GM23338 (cell line): ENCODE results near the gene VPS4A. TPM values are rescaled to one million over a fixed set of nuclear protein-coding genes. Genes with fewer than 3 reads are reported as not detected.

Source experiments
- ATAC-seq: fragments of 200-7000 bp; cut with Tn5 transposase; 3 replicates; pipeline ENCODE4 v1.9.1; 2020
- DNase-seq: peaks from one replicate; pipeline ENCODE4 v3.0.0-alpha.2; 2015; ENCODE audit warnings: low spot score
- H2AFZ ChIP-seq: fragments of 200-600 bp; sonication (generic); 2 replicates; pipeline ENCODE4 v1.8.0; 2016; ENCODE audit warnings: antibody characterized with exemption, mild to moderate bottlenecking, moderate library complexity
- H3F3A ChIP-seq: fragments of 200-600 bp; sonication (generic); replicated peaks from 2 replicates; pipeline ENCODE4 v1.8.0; 2017; ENCODE audit warnings: antibody characterized with exemption, mixed run types, low read depth
- H3K27ac ChIP-seq: fragments of 200-600 bp; sonication (generic); 2 replicates; pipeline ENCODE4 v1.6.1; 2016; ENCODE audit warnings: low read depth
- H3K27me3 ChIP-seq: fragments of 200-600 bp; sonication (generic); 2 replicates; pipeline ENCODE4 v1.8.0; 2016; ENCODE audit warnings: mild to moderate bottlenecking, mixed run types, moderate library complexity; ENCODE audit not compliant: insufficient read depth
- H3K36me3 ChIP-seq: fragments of 200-600 bp; sonication (generic); 2 replicates; pipeline ENCODE4 v1.8.0; 2016; ENCODE audit warnings: mild to moderate bottlenecking; ENCODE audit not compliant: insufficient read depth
- H3K4me1 ChIP-seq: fragments of 200-600 bp; sonication (generic); 2 replicates; pipeline ENCODE4 v1.8.0; 2016; ENCODE audit warnings: mild to moderate bottlenecking, moderate library complexity; ENCODE audit not compliant: insufficient read depth
- H3K4me2 ChIP-seq: fragments of 200-600 bp; sonication (generic); 2 replicates; pipeline ENCODE4 v1.7.1; 2017; ENCODE audit warnings: mixed run types
- H3K4me3 ChIP-seq: fragments of 200-600 bp; sonication (generic); 2 replicates; pipeline ENCODE4 v1.6.1; 2016; ENCODE audit warnings: mixed run types
- H3K79me2 ChIP-seq: fragments of 200-600 bp; sonication (generic); replicated peaks from 2 replicates; pipeline ENCODE4 v1.8.0; 2017; ENCODE audit warnings: mild to moderate bottlenecking; ENCODE audit not compliant: insufficient read depth
- H3K9me2 ChIP-seq: fragments of 200-600 bp; sonication (generic); 2 replicates; pipeline ENCODE4 v1.8.0; 2017; ENCODE audit not compliant: insufficient read depth
- H4K20me1 ChIP-seq: fragments of 200-600 bp; sonication (generic); replicated peaks from 2 replicates; pipeline ENCODE4 v1.8.0; 2017; ENCODE audit warnings: mild to moderate bottlenecking; ENCODE audit not compliant: insufficient read depth
- H3K27ac Mint-ChIP-seq: 2 replicates; pipeline ENCODE4 v1.8.0; 2020; ENCODE audit warnings: inconsistent platforms, mild to moderate bottlenecking, moderate library complexity, mixed read lengths
- H3K27me3 Mint-ChIP-seq: 3 replicates; pipeline ENCODE4 v1.8.0; 2022; ENCODE audit warnings: low read depth, mild to moderate bottlenecking, moderate library complexity, mixed read lengths, inconsistent platforms; ENCODE audit not compliant: insufficient read depth, poor library complexity
- H3K36me3 Mint-ChIP-seq: 3 replicates; pipeline ENCODE4 v1.8.0; 2021; ENCODE audit warnings: low read depth, mild to moderate bottlenecking, inconsistent platforms, moderate library complexity, mixed read lengths
- H3K4me1 Mint-ChIP-seq: 3 replicates; pipeline ENCODE4 v1.8.0; 2020; ENCODE audit warnings: mild to moderate bottlenecking, inconsistent platforms, mixed read lengths
- H3K4me3 Mint-ChIP-seq: 3 replicates; pipeline ENCODE4 v1.8.0; 2021; ENCODE audit warnings: moderate library complexity, mild to moderate bottlenecking, inconsistent platforms, mixed read lengths
- H3K9me3 Mint-ChIP-seq: 3 replicates; pipeline ENCODE4 v1.8.0; 2020; ENCODE audit warnings: moderate library complexity, mild to moderate bottlenecking, inconsistent platforms, mixed read lengths
- CREB1 ChIP-seq: fragments of 250-450 bp; sonication (Bioruptor Pico); IDR thresholded peaks from 2 replicates; pipeline ENCODE4 v1.5.0; 2020; ENCODE audit warnings: low read depth, mild to moderate bottlenecking, moderate library complexity
- EZH2 ChIP-seq: fragments of 200-600 bp; sonication (generic); IDR thresholded peaks from one replicate; pipeline ENCODE4 v1.8.0; 2017; ENCODE audit warnings: antibody characterized with exemption, mild to moderate bottlenecking, low read depth; ENCODE audit not compliant: unreplicated experiment
- NANOG ChIP-seq: IDR thresholded peaks from 2 replicates; pipeline ENCODE4 v1.6.1; 2016; ENCODE audit warnings: antibody characterized with exemption, borderline replicate concordance
- POLR2AphosphoS5 ChIP-seq: IDR thresholded peaks from 2 replicates; pipeline ENCODE4 v1.6.1; 2016; ENCODE audit warnings: antibody characterized with exemption, low read depth
- REST ChIP-seq: IDR thresholded peaks from one replicate; pipeline ENCODE4 v1.6.1; 2018; ENCODE audit warnings: antibody characterized with exemption; ENCODE audit not compliant: unreplicated experiment
- ZNF114 ChIP-seq: fragments of 250-450 bp; sonication (Bioruptor Pico); IDR thresholded peaks from 2 replicates; pipeline ENCODE4 v1.5.0; 2020; ENCODE audit warnings: mild to moderate bottlenecking, moderate library complexity
- polyA plus RNA-seq: library from polyadenylated mRNA; unstranded; fragments of >200 nt; fragmentation: Nextera tagmentation; extraction: Ambion mirVana; gene quantifications from 2 replicates; pipeline ENCODE4 v1.2.1, GENCODE V29; 2016
- total RNA-seq: library from RNA; depleted of rRNA; stranded (reverse); fragments of >200 nt; shearing (Covaris generic); gene quantifications from 2 replicates; pipeline ENCODE4 v1.2.3, GENCODE V29; 2014
- TF ChIP-seq, protein P1 (sequence below), 2 experiments: fragments of 200-600 bp in 1 of 2; sonication (generic) in 1 of 2; conservative IDR thresholded peaks; 2 replicates each; pipeline versions ENCODE4 v1.5.1 to v1.6.1; 2016 to 2017; ENCODE audit warnings: antibody characterized with exemption in 2 of 2, low read depth in 2 of 2, mild to moderate bottlenecking in 2 of 2, moderate library complexity in 1 of 2
- TF ChIP-seq, protein P2 (sequence below): fragments of 250-450 bp; sonication (Bioruptor Pico); IDR thresholded peaks from 2 replicates; pipeline ENCODE4 v1.5.0; 2020; ENCODE audit warnings: mild to moderate bottlenecking, moderate library complexity

Gene VPS4A
- total and polyA plus RNA-seq, 2 experiments from 2014 or later = 29.1 to 32.7 TPM

DNA sequence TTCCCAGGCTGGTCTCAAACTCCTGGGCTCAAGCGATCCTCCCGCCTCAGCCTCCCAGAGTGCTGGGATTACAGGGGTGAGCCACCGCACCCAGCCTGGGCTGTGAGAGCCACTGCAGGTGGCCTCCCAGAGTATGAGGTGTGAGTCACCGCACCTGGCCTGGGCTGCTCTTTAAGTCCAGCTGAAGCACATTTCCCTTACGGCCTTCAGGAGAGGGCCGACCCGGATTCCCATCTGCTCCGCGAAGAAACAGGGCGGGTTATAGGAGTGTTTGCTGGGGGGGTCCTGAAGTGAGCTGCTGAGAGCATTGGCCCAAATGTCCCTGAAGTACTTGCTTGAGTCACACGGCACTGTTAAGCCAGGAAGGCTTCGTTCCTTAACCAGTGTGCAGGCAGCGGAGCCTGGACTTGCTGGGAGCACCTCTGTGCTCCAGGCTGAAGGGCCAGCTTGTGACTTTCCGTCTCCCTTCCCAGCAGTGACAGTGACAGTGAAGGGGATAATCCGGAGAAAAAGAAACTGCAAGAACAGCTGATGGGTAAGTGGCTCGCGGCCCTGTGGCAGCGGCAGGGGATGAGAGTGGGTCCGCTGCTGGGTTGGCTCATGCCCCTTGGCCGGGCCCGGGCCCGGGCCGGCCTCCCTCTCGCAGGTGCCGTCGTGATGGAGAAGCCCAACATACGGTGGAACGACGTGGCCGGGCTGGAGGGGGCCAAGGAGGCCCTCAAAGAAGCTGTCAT lies 7.2 kb downstream of the VPS4A start (continued):
- TF ChIP-seq REST = no peak
- TF ChIP-seq, protein P1, sequence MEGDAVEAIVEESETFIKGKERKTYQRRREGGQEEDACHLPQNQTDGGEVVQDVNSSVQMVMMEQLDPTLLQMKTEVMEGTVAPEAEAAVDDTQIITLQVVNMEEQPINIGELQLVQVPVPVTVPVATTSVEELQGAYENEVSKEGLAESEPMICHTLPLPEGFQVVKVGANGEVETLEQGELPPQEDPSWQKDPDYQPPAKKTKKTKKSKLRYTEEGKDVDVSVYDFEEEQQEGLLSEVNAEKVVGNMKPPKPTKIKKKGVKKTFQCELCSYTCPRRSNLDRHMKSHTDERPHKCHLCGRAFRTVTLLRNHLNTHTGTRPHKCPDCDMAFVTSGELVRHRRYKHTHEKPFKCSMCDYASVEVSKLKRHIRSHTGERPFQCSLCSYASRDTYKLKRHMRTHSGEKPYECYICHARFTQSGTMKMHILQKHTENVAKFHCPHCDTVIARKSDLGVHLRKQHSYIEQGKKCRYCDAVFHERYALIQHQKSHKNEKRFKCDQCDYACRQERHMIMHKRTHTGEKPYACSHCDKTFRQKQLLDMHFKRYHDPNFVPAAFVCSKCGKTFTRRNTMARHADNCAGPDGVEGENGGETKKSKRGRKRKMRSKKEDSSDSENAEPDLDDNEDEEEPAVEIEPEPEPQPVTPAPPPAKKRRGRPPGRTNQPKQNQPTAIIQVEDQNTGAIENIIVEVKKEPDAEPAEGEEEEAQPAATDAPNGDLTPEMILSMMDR (conservative IDR thresholded peaks at IDR 0.05; ENCODE audit: low read depth in 2 of 2) = no peak
- no peak; the same call in 1 of the 2 replicates for TF ChIP-seq POLR2AphosphoS5

GRCh38 chr16:69318911-69319289 lies 7.8 kb downstream of the VPS4A start:
- Histone ChIP-seq H3K36me3 (peaks cover 4% of the 10 kb centered on the region), H3K9me2 (no peaks in the 10 kb centered on the region), H3K27me3 (no peaks in the 10 kb centered on the region), H3K79me2 (peaks cover 6% of the 10 kb centered on the region; the same call in 1 of the 2 replicates), H3K4me1 (no peaks in the 10 kb centered on the region), H3K4me3 (no peak overlapping the region), H3K27ac (no peak overlapping the region), H3K4me2 (no peak overlapping the region), H3F3A (peaks cover 4% of the 10 kb centered on the region; the same call in 1 of the 2 replicates), H2AFZ (no peak overlapping the region), H4K20me1 (peaks cover 13% of the 10 kb centered on the region)
- H3K27me3 Mint-ChIP-seq = peaks cover 17% of the 10 kb centered on the region
- no peaks in the 10 kb centered on the region for H3K9me3 Mint-ChIP-seq
- DNase-seq (no peak), ATAC-seq (no peak)
- H3K27ac Mint-ChIP-seq = no peak overlapping the region
- H3K4me3 Mint-ChIP-seq = no peak overlapping the region
- H3K36me3 Mint-ChIP-seq = peaks cover 72% of the 10 kb centered on the region
- H3K4me1 Mint-ChIP-seq = no peaks in the 10 kb centered on the region; the same call in 2 of the 3 replicates
- TF ChIP-seq CREB1 (CRISPR knock-in tag) = no peak
- TF ChIP-seq, protein P1 (conservative IDR thresholded peaks at IDR 0.05; ENCODE audit: low read depth in 2 of 2) = no peak
- no peak for TF ChIP-seq NANOG
- no peak for TF ChIP-seq POLR2AphosphoS5
- TF ChIP-seq, protein P2, sequence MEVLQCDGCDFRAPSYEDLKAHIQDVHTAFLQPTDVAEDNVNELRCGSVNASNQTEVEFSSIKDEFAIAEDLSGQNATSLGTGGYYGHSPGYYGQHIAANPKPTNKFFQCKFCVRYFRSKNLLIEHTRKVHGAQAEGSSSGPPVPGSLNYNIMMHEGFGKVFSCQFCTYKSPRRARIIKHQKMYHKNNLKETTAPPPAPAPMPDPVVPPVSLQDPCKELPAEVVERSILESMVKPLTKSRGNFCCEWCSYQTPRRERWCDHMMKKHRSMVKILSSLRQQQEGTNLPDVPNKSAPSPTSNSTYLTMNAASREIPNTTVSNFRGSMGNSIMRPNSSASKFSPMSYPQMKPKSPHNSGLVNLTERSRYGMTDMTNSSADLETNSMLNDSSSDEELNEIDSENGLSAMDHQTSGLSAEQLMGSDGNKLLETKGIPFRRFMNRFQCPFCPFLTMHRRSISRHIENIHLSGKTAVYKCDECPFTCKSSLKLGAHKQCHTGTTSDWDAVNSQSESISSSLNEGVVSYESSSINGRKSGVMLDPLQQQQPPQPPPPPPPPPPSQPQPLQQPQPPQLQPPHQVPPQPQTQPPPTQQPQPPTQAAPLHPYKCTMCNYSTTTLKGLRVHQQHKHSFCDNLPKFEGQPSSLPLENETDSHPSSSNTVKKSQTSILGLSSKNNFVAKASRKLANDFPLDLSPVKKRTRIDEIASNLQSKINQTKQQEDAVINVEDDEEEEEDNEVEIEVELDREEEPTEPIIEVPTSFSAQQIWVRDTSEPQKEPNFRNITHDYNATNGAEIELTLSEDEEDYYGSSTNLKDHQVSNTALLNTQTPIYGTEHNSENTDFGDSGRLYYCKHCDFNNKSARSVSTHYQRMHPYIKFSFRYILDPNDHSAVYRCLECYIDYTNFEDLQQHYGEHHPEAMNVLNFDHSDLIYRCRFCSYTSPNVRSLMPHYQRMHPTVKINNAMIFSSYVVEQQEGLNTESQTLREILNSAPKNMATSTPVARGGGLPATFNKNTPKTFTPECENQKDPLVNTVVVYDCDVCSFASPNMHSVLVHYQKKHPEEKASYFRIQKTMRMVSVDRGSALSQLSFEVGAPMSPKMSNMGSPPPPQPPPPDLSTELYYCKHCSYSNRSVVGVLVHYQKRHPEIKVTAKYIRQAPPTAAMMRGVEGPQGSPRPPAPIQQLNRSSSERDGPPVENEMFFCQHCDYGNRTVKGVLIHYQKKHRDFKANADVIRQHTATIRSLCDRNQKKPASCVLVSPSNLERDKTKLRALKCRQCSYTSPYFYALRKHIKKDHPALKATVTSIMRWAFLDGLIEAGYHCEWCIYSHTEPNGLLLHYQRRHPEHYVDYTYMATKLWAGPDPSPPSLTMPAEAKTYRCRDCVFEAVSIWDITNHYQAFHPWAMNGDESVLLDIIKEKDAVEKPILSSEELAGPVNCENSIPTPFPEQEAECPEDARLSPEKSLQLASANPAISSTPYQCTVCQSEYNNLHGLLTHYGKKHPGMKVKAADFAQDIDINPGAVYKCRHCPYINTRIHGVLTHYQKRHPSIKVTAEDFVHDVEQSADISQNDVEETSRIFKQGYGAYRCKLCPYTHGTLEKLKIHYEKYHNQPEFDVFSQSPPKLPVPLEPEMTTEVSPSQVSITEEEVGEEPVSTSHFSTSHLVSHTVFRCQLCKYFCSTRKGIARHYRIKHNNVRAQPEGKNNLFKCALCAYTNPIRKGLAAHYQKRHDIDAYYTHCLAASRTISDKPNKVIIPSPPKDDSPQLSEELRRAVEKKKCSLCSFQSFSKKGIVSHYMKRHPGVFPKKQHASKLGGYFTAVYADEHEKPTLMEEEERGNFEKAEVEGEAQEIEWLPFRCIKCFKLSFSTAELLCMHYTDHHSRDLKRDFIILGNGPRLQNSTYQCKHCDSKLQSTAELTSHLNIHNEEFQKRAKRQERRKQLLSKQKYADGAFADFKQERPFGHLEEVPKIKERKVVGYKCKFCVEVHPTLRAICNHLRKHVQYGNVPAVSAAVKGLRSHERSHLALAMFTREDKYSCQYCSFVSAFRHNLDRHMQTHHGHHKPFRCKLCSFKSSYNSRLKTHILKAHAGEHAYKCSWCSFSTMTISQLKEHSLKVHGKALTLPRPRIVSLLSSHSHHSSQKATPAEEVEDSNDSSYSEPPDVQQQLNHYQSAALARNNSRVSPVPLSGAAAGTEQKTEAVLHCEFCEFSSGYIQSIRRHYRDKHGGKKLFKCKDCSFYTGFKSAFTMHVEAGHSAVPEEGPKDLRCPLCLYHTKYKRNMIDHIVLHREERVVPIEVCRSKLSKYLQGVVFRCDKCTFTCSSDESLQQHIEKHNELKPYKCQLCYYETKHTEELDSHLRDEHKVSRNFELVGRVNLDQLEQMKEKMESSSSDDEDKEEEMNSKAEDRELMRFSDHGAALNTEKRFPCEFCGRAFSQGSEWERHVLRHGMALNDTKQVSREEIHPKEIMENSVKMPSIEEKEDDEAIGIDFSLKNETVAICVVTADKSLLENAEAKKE (CRISPR knock-in tag) = no peak
- TF ChIP-seq ZNF114 (CRISPR knock-in tag) = no peak
- TF ChIP-seq EZH2 = no peak
